GM18505 (cell line): ENCODE results near the gene APOL4.
"Not testable (repeated sequence)": the region's sequence is repeated elsewhere in the genome, so short reads cannot be mapped to it uniquely, and the experiment has no call there.

Source experiments
- ATAC-seq: cut with Tn5 transposase; IDR thresholded peaks from one replicate; pipeline ENCODE4 v1.9.1; 2021; ENCODE audit not compliant: unreplicated experiment
- POLR2A ChIP-seq: IDR thresholded peaks from 4 replicates; pipeline ENCODE4 v1.6.1; 2011; ENCODE audit warnings: borderline replicate concordance; ENCODE audit not compliant: insufficient read depth, insufficient read length; ENCODE audit errors: extremely low read depth

The APOL4 gene

DNA sequence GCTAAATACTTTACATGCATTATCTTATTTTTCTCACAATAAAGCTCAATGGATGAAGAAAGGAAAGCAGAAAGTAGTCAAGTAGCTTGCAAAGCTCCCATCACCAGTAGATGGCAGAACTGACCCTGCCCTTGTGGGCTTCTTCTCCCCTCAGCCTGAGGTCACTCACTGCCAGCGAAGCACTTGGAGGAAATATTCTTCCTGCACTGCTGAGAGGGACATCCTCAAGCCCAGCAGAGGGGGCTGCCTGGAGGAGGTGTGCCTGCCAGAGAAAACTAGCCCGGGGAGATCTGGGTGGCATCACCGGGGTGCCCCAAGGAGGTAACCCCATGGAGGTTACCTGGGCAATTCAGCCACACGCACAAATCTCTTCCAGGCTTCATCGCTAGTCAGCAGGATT, 6.6 kb downstream of the APOL4 start:
- ATAC-seq: no peak

GRCh38 chr22:36194385-36194784, 7.2 kb downstream of the APOL4 start:
- no peak for ATAC-seq
- TF ChIP-seq POLR2A: no peak

More for the DNA sequence above, 6.6 kb downstream of the APOL4 start:
- no peak for TF ChIP-seq POLR2A

GRCh38 chr22:36193577-36193976, 8.0 kb downstream of the APOL4 start:
- TF ChIP-seq POLR2A: no peak

DNA sequence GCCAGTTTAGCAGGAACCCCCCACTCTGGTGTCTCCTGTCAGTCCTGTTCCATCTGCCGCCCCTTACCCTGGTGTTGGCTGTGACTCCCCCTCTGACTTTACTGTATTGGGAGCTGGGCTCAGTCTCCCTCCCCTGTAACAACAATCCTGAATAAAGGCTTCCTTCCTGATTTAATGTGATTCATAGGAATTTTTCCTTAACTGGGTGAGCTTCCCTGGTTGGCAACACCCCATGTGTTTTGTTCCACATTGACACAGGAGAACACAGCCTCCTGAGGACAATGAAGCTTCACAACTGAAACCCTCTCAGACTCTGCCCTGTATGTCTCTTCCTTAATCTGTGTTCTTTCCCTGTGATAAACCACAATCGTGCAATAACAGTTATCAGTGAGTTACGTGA, 8.4 kb downstream of the APOL4 start:
- no peak for ATAC-seq
- TF ChIP-seq POLR2A: no peak

More at GRCh38 chr22:36193577-36193976, 8.0 kb downstream of the APOL4 start:
- ATAC-seq: no peak

- no peak for ATAC-seq
- TF ChIP-seq POLR2A: no peak
Measured at GRCh38 chr22:36192542-36192941, 9.1 kb downstream of the APOL4 start.

DNA sequence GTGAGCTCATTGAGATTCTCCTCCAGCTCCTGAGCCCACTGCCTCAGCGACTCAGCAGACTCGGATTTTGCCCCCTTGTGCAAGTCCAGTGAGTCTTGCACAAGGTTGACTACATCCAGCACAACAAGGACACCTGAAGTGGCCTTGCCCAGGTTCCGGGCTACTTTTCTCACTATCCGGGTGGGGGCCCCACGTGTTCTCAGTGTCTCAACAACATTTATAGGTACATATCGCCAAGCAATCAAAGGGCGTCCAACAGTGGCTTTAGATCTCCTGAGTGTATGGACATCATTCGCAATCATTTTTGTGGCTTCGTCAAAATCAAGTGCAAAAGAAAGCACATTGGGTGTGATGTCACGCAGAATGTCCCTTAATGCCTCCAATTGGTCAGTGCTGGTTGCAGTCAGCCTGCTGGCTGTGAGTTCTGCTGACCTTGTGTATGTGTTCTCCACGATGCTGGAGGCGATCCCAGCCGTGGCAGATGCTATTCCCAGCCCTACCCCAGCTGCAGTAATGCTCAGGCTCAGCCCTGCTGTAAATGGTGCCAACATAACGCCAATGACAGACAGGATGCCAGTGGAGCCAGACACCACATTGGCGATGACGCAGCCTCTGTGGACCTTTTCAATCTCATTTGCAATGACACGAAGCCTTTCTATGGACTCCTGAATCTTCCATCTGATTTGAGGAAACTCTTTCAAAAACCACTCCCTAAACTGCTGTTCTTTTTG, 10.3 kb downstream of the APOL4 start:
- TF ChIP-seq POLR2A: no peak
- no peak for ATAC-seq

DNA sequence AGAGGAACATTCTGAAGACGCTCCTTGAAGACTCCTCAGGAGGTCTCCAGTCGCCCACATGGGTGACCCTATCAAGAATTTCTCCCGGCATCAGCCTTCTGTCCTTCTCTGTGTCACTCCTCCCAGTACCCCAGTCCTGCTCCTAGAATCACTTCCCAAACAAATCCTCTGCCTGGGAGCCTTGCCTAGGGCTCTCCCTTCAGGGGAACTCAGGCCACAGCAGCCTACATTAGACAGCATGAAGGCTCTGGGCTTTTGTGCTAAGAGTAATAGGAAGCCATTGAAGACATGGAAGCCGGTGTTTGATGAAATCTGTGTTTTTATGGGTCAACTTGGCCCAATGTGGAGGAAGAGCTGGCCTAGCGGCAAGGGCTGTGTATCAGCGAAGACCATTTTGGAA, 13.7 kb downstream of the APOL4 start:
- not testable (repeated sequence) for ATAC-seq

GRCh38 chr22:36185828-36186624, 15.6 kb downstream of the APOL4 start:
- TF ChIP-seq POLR2A: no peak
- ATAC-seq: no peak

DNA sequence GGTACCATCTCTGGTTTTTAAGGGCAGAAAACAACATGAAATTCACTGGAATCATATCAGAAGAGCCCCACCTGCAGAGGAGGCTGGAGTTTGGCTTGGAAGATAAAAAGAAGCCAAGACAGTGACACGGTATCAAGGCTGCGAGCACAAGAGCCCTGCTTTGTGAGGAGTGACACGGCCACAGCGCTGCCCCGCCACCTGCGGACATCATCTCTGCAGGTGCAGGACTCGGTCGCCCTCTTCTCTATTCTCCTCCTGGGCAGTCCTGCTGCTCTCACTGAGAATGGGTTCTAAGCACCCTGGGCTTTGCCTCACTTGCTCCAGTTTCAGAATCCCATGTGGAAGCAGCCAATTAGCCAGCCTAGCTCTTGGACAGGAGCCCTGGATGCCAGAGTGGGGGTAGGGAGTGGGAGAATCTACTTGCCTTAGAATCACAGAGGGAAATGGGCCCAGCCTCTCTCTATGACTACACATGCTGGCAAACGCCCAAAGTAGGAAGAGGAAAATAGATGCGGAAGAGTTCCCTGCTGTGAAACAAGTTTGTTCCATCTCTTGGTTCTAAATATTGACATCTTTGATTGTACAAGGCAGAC, 17.1 kb downstream of the APOL4 start:
- ATAC-seq: no peak

GRCh38 chr22:36183446-36183845, 18.2 kb downstream of the APOL4 start:
- TF ChIP-seq POLR2A: no peak
- no peak for ATAC-seq

More for the DNA sequence above, 17.1 kb downstream of the APOL4 start:
- TF ChIP-seq POLR2A: no peak

- ATAC-seq: no peak
- TF ChIP-seq POLR2A: no peak
Measured at GRCh38 chr22:36182857-36183256, 18.8 kb downstream of the APOL4 start.

DNA sequence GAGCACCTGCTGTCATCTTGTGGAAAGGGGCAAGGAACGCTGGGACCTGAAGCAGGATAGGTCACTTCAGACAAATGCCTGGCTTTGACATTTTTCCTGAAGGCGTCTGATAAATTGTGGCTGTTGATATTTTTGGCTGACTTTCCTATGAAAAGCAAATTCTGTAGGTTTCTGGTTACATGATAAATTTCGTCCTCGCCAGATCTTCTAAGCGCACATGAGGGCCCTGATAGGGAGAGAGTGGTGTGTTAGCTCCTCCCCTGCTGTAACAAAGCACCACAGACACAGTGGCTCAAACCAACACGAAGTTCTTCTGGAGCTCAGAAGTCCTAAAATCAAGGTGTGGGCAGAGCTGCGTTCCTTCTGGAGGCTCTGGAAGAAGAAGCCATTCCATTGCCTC, 19.6 kb downstream of the APOL4 start:
- ATAC-seq: no peak
- no peak for TF ChIP-seq POLR2A

DNA sequence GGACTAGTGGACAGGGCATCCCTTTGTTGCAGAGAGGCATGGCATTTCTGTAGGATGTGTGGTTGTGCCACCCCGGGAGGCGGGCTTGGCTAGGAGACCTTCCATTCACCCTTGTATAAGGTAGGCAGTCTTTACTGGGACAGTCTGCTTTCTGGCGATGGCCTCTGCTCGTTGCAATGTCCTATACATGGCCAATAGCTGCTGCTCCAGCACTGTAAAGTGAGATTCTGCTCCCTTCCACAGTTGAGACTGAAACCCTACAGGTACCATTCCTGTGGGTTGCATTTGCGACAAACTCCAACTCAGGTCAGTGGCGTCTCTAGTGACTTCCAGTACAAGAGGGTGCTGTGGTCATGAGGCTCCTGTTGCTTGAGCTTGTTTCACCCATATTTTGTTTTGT, 20.7 kb downstream of the APOL4 start:
- no peak for TF ChIP-seq POLR2A

More for the DNA sequence above, 20.7 kb downstream of the APOL4 start:
- no peak for ATAC-seq
